Retinal pigment epithelial cell (primary cell): ENCODE data around the gene MEF2A.

ENCODE experiments used
- DNase-seq: peaks from one replicate; pipeline ENCODE4 v3.0.0-alpha.2; 2010; ENCODE audit warnings: low read depth
- H3K4me3 ChIP-seq: 2 replicates; pipeline ENCODE4 v1.5.1; 2011; ENCODE audit warnings: mild to moderate bottlenecking, low read length, control low read depth, moderate library complexity
- TF ChIP-seq, protein P1 (sequence below): conservative IDR thresholded peaks from 2 replicates; pipeline ENCODE4 v1.5.1; 2011; ENCODE audit warnings: low read depth, low read length, control low read depth, inconsistent platforms

The MEF2A gene

GRCh38 chr15:99755692-99756409 lies 190.1 kb downstream of the MEF2A start:
- no peak for DNase-seq
- TF ChIP-seq, protein P1, sequence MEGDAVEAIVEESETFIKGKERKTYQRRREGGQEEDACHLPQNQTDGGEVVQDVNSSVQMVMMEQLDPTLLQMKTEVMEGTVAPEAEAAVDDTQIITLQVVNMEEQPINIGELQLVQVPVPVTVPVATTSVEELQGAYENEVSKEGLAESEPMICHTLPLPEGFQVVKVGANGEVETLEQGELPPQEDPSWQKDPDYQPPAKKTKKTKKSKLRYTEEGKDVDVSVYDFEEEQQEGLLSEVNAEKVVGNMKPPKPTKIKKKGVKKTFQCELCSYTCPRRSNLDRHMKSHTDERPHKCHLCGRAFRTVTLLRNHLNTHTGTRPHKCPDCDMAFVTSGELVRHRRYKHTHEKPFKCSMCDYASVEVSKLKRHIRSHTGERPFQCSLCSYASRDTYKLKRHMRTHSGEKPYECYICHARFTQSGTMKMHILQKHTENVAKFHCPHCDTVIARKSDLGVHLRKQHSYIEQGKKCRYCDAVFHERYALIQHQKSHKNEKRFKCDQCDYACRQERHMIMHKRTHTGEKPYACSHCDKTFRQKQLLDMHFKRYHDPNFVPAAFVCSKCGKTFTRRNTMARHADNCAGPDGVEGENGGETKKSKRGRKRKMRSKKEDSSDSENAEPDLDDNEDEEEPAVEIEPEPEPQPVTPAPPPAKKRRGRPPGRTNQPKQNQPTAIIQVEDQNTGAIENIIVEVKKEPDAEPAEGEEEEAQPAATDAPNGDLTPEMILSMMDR = peak; percentile 80

GRCh38 chr15:99762288-99762687 lies 196.5 kb downstream of the MEF2A start:
- TF ChIP-seq, protein P1 = no peak
- DNase-seq = no peak

More at GRCh38 chr15:99755692-99756409, 190.1 kb downstream of the MEF2A start:
- H3K4me3 ChIP-seq = no peak overlapping the region

GRCh38 chr15:99763827-99764226 lies 198.0 kb downstream of the MEF2A start:
- H3K4me3 ChIP-seq = no peak overlapping the region
- TF ChIP-seq, protein P1 = no peak
- DNase-seq = no peak

More at GRCh38 chr15:99762288-99762687, 196.5 kb downstream of the MEF2A start:
- no peak overlapping the region for H3K4me3 ChIP-seq

DNA sequence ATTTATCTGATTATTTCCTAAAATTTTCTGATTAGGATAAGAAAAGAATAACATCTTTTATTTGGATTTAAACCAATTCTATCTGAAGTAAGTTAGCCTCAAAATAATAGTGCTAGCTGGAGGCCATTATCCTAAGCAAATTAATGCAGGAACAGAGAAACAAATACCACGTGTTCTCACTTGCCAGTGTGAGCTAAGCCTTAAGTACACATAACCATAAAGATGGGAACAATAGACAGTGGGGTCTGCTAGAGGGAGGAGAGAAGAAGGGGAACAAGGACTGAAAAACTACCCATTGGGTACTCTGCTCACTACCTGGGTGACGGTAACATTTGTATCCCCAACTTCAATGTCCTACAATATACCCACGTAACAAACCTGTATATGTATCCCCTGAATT lies 198.7 kb downstream of the MEF2A start:
- TF ChIP-seq, protein P1 = no peak
- no peak overlapping the region for H3K4me3 ChIP-seq
- no peak for DNase-seq
